Osteoblast (primary cell): ENCODE data around the gene GALNT10. TPM values are rescaled to one million over a fixed set of nuclear protein-coding genes. Genes with fewer than 3 reads are reported as not detected.

Experiments
- DNase-seq: peaks from one replicate; pipeline ENCODE4 v3.0.0; 2011; ENCODE audit warnings: low spot score, mixed read lengths; ENCODE audit not compliant: insufficient read length; ENCODE audit errors: missing footprints
- H2AFZ ChIP-seq: 2 replicates; pipeline ENCODE4 v1.6.0; 2011; ENCODE audit warnings: mild to moderate bottlenecking, low read length
- H3K27ac ChIP-seq: 2 replicates; pipeline ENCODE4 v1.5.1; 2011; ENCODE audit warnings: mild to moderate bottlenecking, low read depth, low read length, moderate library complexity
- H3K27me3 ChIP-seq: 2 replicates; pipeline ENCODE4 v1.6.0; 2012; ENCODE audit warnings: mild to moderate bottlenecking, control low read depth, inconsistent platforms, low read length, moderate library complexity; ENCODE audit not compliant: insufficient read depth
- H3K36me3 ChIP-seq: 2 replicates; pipeline ENCODE4 v1.5.1; 2011; ENCODE audit warnings: mild to moderate bottlenecking, low read length, control low read depth, moderate library complexity; ENCODE audit not compliant: insufficient read depth
- H3K4me1 ChIP-seq: 2 replicates; pipeline ENCODE4 v1.5.1; 2011; ENCODE audit warnings: mild to moderate bottlenecking, low read length, control low read depth, moderate library complexity; ENCODE audit not compliant: insufficient read depth
- H3K4me2 ChIP-seq: 2 replicates; pipeline ENCODE4 v1.6.0; 2011; ENCODE audit warnings: mild to moderate bottlenecking, low read length; ENCODE audit not compliant: insufficient read depth
- H3K4me3 ChIP-seq: fragments of 200-600 bp; sonication (generic); 3 replicates; pipeline ENCODE4 v1.5.1; 2012; ENCODE audit warnings: mild to moderate bottlenecking, low read length, inconsistent platforms; ENCODE audit not compliant: insufficient read depth
- H3K79me2 ChIP-seq: 2 replicates; pipeline ENCODE4 v1.6.0; 2012; ENCODE audit warnings: mild to moderate bottlenecking, low read length, control low read depth, inconsistent platforms; ENCODE audit not compliant: insufficient read depth
- H3K9me3 ChIP-seq: 2 replicates; pipeline ENCODE4 v1.5.1; 2011; ENCODE audit warnings: low read depth, low read length, control low read depth
- H4K20me1 ChIP-seq: 2 replicates; pipeline ENCODE4 v1.6.0; 2012; ENCODE audit warnings: mild to moderate bottlenecking, low read length, control low read depth; ENCODE audit not compliant: insufficient read depth
- total RNA-seq: library from RNA; depleted of rRNA; stranded (reverse); fragments of >200 nt; gene quantifications from 2 replicates; pipeline ENCODE4 v1.2.3, GENCODE V29; 2012
- TF ChIP-seq, protein P1 (sequence below): IDR thresholded peaks from 2 replicates; pipeline ENCODE4 v1.5.1; 2011; ENCODE audit warnings: mild to moderate bottlenecking, low read depth, low read length, moderate library complexity; ENCODE audit errors: extremely low read depth

The GALNT10 gene
- total RNA-seq, 1 donor = 62.2 TPM

DNA sequence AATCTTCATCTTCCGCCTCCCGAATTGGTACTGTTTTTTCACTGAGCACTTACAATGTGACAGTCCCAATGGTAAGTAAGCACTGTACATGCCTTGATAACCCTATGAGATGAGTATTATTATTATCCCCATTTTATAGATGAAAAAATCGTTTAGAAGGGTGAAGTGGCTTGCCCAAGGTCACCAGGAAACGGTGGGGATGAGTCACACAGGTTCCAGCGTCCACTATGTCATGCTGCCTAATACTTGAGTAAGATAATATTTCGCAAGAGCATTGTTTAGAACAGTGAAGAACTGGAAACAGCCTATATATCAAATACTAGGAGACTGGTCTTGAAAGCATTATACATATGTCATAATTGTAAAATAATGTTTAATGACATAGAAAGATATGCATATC is 274.6 kb downstream of the GALNT10 start:
- no peaks in the 10 kb centered on the region for H3K79me2 ChIP-seq
- TF ChIP-seq, protein P1, sequence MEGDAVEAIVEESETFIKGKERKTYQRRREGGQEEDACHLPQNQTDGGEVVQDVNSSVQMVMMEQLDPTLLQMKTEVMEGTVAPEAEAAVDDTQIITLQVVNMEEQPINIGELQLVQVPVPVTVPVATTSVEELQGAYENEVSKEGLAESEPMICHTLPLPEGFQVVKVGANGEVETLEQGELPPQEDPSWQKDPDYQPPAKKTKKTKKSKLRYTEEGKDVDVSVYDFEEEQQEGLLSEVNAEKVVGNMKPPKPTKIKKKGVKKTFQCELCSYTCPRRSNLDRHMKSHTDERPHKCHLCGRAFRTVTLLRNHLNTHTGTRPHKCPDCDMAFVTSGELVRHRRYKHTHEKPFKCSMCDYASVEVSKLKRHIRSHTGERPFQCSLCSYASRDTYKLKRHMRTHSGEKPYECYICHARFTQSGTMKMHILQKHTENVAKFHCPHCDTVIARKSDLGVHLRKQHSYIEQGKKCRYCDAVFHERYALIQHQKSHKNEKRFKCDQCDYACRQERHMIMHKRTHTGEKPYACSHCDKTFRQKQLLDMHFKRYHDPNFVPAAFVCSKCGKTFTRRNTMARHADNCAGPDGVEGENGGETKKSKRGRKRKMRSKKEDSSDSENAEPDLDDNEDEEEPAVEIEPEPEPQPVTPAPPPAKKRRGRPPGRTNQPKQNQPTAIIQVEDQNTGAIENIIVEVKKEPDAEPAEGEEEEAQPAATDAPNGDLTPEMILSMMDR = no peak
- H2AFZ ChIP-seq = no peak overlapping the region
- H3K36me3 ChIP-seq = no peaks in the 10 kb centered on the region
- peaks cover 10% of the 10 kb centered on the region for H3K27me3 ChIP-seq
- H3K9me3 ChIP-seq = no peaks in the 10 kb centered on the region
- H3K4me3 ChIP-seq = no peak overlapping the region
- DNase-seq = no peak
- H3K4me1 ChIP-seq = no peaks in the 10 kb centered on the region
- H3K4me2 ChIP-seq = no peak overlapping the region
- H3K27ac ChIP-seq = no peak overlapping the region
- peaks cover 5% of the 10 kb centered on the region for H4K20me1 ChIP-seq

DNA sequence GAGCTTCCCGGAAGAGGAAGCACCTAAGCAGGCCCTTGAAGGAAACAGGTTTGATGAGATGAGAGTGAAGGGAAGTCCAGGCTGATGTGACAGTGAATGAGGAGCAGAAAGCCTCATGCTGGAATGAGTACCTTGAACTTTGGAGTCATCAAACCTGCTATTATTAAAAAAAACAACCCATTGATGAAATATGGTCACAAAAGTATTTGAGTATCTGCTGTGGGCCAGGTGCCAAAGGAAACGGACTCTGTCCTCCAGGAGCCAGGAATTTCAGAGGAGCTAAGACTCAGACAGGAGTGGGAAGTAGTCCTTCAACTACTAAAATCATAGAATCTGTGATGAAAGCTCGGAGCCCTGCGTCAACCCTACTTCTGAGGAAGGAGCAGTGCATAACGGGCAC is 275.6 kb downstream of the GALNT10 start:
- TF ChIP-seq, protein P1 = no peak
- Histone ChIP-seq H3K4me1 (no peaks in the 10 kb centered on the region), H3K4me2 (no peak overlapping the region), H4K20me1 (peaks cover 5% of the 10 kb centered on the region), H3K36me3 (no peaks in the 10 kb centered on the region), H3K9me3 (no peaks in the 10 kb centered on the region), H3K79me2 (no peaks in the 10 kb centered on the region), H3K27ac (no peak overlapping the region), H3K27me3 (peaks cover 19% of the 10 kb centered on the region), H2AFZ (no peak overlapping the region), H3K4me3 (no peak overlapping the region)
- no peak for DNase-seq

DNA sequence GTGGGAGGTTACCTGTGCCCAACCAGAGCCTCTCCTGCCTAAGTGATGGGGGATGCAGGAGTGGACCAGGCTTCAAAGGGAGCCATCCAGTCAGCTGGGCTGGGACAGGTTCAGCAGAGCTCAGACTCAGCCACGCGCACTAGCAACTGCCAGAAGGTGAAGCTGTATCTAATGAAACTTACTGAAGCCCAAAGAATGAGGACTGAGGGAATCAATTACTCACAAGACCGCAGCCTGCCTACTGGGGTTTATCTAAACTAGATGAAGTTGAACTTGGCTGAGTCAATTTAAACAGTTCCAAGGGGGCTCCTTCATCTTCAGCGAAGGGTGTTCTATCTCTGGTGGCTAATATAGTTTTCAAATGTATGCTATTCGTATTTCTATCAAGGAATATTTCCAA is 276.1 kb downstream of the GALNT10 start:
- TF ChIP-seq, protein P1 = no peak
- Histone ChIP-seq H3K27ac (no peak overlapping the region), H3K4me3 (no peak overlapping the region), H3K27me3 (peaks cover 24% of the 10 kb centered on the region), H3K4me1 (no peaks in the 10 kb centered on the region), H3K36me3 (no peaks in the 10 kb centered on the region), H4K20me1 (peaks cover under 1% of the 10 kb centered on the region), H2AFZ (no peak overlapping the region), H3K79me2 (no peaks in the 10 kb centered on the region), H3K9me3 (no peaks in the 10 kb centered on the region), H3K4me2 (no peak overlapping the region)
- no peak for DNase-seq

DNA sequence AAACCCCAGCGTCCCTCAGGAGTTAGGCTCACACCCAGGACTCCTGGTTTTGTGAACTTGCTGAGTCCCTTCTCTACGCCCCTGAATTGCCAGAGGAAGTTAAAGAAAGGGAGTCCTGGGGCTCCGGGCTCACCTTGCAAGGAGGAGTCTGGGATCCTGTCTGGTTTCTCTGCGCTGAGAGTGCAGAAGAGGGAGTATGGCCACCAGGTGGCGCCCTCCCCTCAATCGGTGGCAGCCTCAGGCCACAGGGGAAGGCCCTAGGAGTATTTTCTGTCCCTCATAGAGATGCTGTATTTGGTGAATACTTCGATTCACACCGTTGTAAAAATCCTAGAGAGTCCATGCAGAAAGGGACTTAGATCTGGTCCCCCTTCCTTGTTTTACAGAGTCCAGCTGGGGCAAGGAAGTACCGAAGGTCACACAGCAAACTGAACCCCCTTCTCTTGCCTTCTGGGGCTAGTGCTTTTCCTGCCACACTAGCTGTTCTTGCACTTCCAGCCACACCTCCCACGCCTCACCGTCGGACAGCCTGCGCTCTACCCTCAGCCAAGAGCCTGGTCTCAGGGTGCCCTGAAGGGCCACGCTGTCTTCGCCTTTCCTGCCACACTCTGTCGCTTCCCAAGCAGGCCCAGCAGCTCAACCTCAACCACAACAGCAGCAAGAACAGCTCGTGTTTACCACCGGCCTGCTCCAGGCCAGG is 277.3 kb downstream of the GALNT10 start:
- no peak overlapping the region for H3K4me2 ChIP-seq
- H3K79me2 ChIP-seq = no peaks in the 10 kb centered on the region
- no peaks in the 10 kb centered on the region for H3K9me3 ChIP-seq
- H3K4me3 ChIP-seq = no peak overlapping the region
- DNase-seq = peak; percentile 96
- no peaks in the 10 kb centered on the region for H3K36me3 ChIP-seq
- peaks cover 36% of the 10 kb centered on the region for H3K27me3 ChIP-seq
- H4K20me1 ChIP-seq = no peaks in the 10 kb centered on the region
- TF ChIP-seq, protein P1 = peak; percentile 87
- no peak overlapping the region for H3K27ac ChIP-seq
- H3K4me1 ChIP-seq = no peaks in the 10 kb centered on the region
- no peak overlapping the region for H2AFZ ChIP-seq
